GM13976 (cell line): ENCODE results near the gene ATOSB.

ENCODE experiments used
- DNase-seq: peaks from one replicate; pipeline ENCODE4 v3.0.0; 2012; ENCODE audit warnings: low spot score
- in situ Hi-C: fragments of 300-500 bp; cut with MboI; formaldehyde crosslinking; loops from one replicate; pipeline ENCODE4 v1.12.0; 2022; ENCODE audit warnings: low sequenced_read_pairs, mixed read lengths, inconsistent platforms; ENCODE audit not compliant: unreplicated experiment
- TF ChIP-seq, protein P1 (sequence below): IDR thresholded peaks from 2 replicates; pipeline ENCODE4 v1.5.1; 2012; ENCODE audit warnings: borderline replicate concordance, mild to moderate bottlenecking; ENCODE audit not compliant: insufficient read depth; ENCODE audit errors: extremely low read depth, missing control alignments, control extremely low read depth

ATOSB gene

DNA sequence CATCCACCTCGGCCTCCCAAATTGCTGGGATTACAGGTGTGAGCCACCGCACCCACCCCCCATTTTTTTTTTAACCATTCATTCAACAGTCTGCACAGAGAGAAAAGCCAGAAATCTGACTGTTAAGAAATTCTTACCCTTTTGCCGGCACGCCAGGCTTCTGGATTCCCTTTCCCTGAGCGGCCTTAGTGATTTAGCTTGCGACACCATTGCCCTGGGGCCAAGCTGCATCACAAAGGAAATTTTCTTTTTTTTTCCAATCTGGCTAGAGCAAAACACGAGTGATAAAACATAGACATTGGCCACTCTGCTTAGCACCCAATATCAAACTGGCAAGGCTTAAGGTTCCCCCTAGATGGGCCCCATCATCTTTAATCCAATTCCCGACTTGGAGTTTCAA, 21.2 kb upstream of the ATOSB start:
- in situ Hi-C loops = no loop called here
- TF ChIP-seq, protein P1, sequence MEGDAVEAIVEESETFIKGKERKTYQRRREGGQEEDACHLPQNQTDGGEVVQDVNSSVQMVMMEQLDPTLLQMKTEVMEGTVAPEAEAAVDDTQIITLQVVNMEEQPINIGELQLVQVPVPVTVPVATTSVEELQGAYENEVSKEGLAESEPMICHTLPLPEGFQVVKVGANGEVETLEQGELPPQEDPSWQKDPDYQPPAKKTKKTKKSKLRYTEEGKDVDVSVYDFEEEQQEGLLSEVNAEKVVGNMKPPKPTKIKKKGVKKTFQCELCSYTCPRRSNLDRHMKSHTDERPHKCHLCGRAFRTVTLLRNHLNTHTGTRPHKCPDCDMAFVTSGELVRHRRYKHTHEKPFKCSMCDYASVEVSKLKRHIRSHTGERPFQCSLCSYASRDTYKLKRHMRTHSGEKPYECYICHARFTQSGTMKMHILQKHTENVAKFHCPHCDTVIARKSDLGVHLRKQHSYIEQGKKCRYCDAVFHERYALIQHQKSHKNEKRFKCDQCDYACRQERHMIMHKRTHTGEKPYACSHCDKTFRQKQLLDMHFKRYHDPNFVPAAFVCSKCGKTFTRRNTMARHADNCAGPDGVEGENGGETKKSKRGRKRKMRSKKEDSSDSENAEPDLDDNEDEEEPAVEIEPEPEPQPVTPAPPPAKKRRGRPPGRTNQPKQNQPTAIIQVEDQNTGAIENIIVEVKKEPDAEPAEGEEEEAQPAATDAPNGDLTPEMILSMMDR = no peak
- DNase-seq = no peak

DNA sequence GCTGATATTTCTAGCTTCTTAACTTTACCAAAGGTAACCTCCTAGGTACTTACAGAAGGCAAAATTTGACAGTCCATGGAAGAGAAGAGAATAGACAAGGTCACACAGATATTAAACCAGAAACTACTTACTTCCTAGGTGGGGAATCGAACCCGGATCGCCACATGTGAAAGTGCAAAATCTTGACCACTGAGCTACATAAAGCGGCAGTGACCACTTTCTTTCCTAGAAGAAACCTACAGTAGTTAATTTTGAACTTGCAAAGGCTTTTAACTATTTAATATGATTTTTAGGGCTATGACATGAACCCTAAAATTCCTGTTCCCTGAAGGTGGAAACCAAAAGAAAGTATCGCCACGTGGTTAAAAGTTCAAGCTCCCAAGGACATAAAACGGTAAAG, 20.3 kb upstream of the ATOSB start:
- in situ Hi-C loops = no loop called here
- TF ChIP-seq, protein P1 = no peak
- DNase-seq = no peak

DNA sequence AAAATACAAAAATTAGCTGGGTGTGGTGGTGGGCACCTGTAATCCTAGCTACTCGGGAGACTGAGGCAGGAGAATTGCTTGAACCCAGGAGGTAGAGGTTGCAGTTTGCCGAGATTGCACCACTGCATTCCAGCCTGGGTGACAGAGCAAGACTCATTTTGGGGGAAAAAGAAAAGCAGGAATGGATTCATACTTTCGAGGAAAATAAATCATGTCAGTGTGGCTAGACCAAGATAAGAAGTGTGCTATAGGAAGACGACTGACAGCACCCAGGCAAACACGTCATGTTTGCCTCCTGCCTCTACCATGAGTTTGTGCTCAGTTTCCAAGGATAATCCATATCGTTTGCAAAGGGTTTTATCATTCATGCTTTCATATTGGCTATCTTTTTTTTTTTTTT, 19.3 kb upstream of the ATOSB start:
- in situ Hi-C loops = no loop called here
- no peak for DNase-seq
- TF ChIP-seq, protein P1 = no peak

DNA sequence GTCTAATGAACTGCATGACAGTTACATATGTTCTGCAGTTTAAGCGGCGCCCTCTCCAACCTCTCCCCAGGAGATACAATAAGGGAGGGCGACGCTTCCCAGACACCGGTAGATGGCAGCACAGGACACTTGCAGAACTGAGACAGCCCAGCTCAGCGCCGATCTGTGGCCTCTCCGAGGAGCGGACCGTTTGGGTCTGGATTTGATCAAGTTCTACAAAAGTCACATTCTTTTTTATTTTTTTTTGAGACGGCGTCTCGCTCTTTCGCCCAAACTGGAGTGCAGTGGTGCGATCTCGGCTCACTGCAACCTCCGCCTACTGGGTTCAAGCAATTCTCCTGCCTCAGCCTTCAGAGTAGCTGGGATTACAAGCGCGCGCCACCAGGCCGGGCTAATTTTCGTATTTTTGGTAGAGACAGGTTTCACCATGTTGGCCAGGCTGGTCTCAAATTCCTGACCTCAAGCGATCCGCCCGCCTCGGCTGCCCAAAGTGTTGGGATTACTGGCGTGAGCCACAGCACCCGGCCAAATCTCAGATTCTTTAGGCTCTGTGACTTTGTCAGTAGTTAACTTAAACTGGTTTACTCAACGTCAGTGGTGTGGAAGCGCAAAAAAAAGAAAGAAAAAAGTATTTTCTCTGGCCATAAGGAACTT, 1.4 kb upstream of the ATOSB start:
- peak; percentile 86 for DNase-seq
- TF ChIP-seq, protein P1 = peak; percentile 94
- in situ Hi-C loops = loop anchor here (5.0 kb wide), 1 partner anchor 360 kb away; no protein-coding TSS in a partner anchor

- in situ Hi-C loops = loop anchor here (5.0 kb wide), 1 partner anchor 361 kb away; no protein-coding TSS in a partner anchor
- TF ChIP-seq, protein P1 = no peak
- peak; percentile 22 for DNase-seq
Observed at GRCh38 chr9:35116539-35116897, 856 bp upstream of the ATOSB start.

GRCh38 chr9:35114840-35115628, 628 bp downstream of the ATOSB start:
- DNase-seq = peak; percentile 48
- in situ Hi-C loops = loop anchor here (5.0 kb wide), 1 partner anchor 362 kb away; no protein-coding TSS in a partner anchor
- TF ChIP-seq, protein P1 = no peak
